Panc1 (cell line): ENCODE results near the gene PARP12. TPM values are rescaled to one million over a fixed set of nuclear protein-coding genes. Genes with fewer than 3 reads are reported as not detected.
A peak's percentile ranks its signal among the peaks of the same experiment; 100 is the strongest.

ENCODE experiments used
- ATAC-seq: fragments of 200-7000 bp; cut with Tn5 transposase; 2 replicates; pipeline ENCODE4 v1.9.1; 2020; ENCODE audit warnings: mild to moderate bottlenecking, moderate library complexity
- BruUV-seq: library from RNA; stranded (reverse); fragments of 400-500 nt; replicated peaks from 2 replicates; lab custom pipeline; 2021; lab: Mats Ljungman, UMichigan
- CTCF ChIA-PET: fragments of 300-600 bp; sonication (Branson Sonifier 250); formaldehyde crosslinking; loops from one replicate; lab custom pipeline; 2022; ENCODE audit warnings: antibody characterized with exemption; lab: Charles Lee
- POLR2A ChIA-PET: fragments of 300-600 bp; sonication (Branson Sonifier 250); formaldehyde crosslinking; loops from one replicate; lab custom pipeline; 2022; ENCODE audit warnings: antibody characterized with exemption; lab: Charles Lee
- DNase-seq: peaks from one replicate; pipeline ENCODE4 v3.0.0-alpha.2; 2010; ENCODE audit warnings: low read depth, low spot score
- H3K27ac ChIP-seq: 2 replicates; pipeline ENCODE4 v1.5.1; 2011; ENCODE audit warnings: mild to moderate bottlenecking, low read length, inconsistent platforms
- H3K27me3 ChIP-seq: fragments of 200-500 bp; sonication (Bioruptor generic); 2 replicates; pipeline ENCODE4 v1.6.0; 2014; ENCODE audit warnings: low read length, inconsistent platforms; ENCODE audit not compliant: control insufficient read depth, insufficient read depth
- H3K36me3 ChIP-seq: fragments of 200-500 bp; sonication (Bioruptor generic); 2 replicates; pipeline ENCODE4 v1.5.1; 2014; ENCODE audit warnings: inconsistent platforms, mild to moderate bottlenecking, low read length, moderate library complexity; ENCODE audit not compliant: control insufficient read depth, insufficient read depth
- H3K4me1 ChIP-seq: 2 replicates; pipeline ENCODE4 v1.5.1; 2011; ENCODE audit warnings: inconsistent platforms, mild to moderate bottlenecking, low read length, moderate library complexity; ENCODE audit not compliant: control insufficient read depth, insufficient read depth
- H3K4me3 ChIP-seq, 2 experiments: 2 replicates each; pipeline ENCODE4 v1.5.1; 2011 to 2012; ENCODE audit warnings: low read depth in 2 of 2, low read length in 2 of 2, mild to moderate bottlenecking in 2 of 2, inconsistent platforms in 1 of 2, moderate library complexity in 1 of 2
- H3K9me3 ChIP-seq: fragments of 200-500 bp; sonication (Bioruptor generic); 2 replicates; pipeline ENCODE4 v1.5.1; 2014; ENCODE audit warnings: low read depth, mild to moderate bottlenecking, inconsistent platforms, low read length, moderate library complexity; ENCODE audit not compliant: control insufficient read depth, insufficient read depth
- CTCF ChIP-seq: fragments of 450-650 bp; IDR thresholded peaks from 2 replicates; pipeline ENCODE4 v1.5.1; 2017; ENCODE audit warnings: mild to moderate bottlenecking
- POLR2AphosphoS5 ChIP-seq: IDR thresholded peaks from 2 replicates; pipeline ENCODE4 v1.6.1; 2012; ENCODE audit warnings: mild to moderate bottlenecking, low read depth, low read length, moderate library complexity
- REST ChIP-seq, 2 experiments: IDR thresholded peaks; 2 replicates each; pipeline ENCODE4 v1.6.1; 2011 to 2012; ENCODE audit warnings: low read depth in 2 of 2, control low read depth in 1 of 2, low read length in 1 of 2, mild to moderate bottlenecking in 1 of 2, moderate library complexity in 1 of 2; ENCODE audit not compliant: insufficient read depth in 1 of 2
- SIN3A ChIP-seq: IDR thresholded peaks from 2 replicates; pipeline ENCODE4 v1.6.1; 2012; ENCODE audit warnings: low read depth, mild to moderate bottlenecking, low read length, moderate library complexity, borderline replicate concordance; ENCODE audit not compliant: insufficient read depth
- TCF7L2 ChIP-seq: IDR thresholded peaks from 2 replicates; pipeline ENCODE4 v1.6.1; 2011; ENCODE audit warnings: mild to moderate bottlenecking, low read depth, low read length, inconsistent platforms
- in situ Hi-C: cut with HindIII; loops from 2 replicates; pipeline ENCODE4 v1.10.0; 2016; ENCODE audit warnings: low sequenced_read_pairs, low pct_unique_long_range_greater_than_20kb
- intact Hi-C: fragments of 100-400 bp; cut with micrococcal nuclease; formaldehyde crosslinking; loops from one replicate; pipeline ENCODE4 v1.10.0; 2022; ENCODE audit not compliant: unreplicated experiment
- total RNA-seq: library from RNA; stranded (reverse); gene quantifications from one replicate; pipeline ENCODE4 v1.2.1, GENCODE V29; 2021; ENCODE audit not compliant: unreplicated experiment

The PARP12 gene
- total RNA-seq, 1 experiment from 2014 or later = 31.7 TPM

GRCh38 chr7:140079121-140079536, 16.4 kb upstream of the PARP12 start:
- Histone ChIP-seq H3K27ac (no peak overlapping the region), H3K27me3 (no peaks in the 10 kb centered on the region), H3K4me1 (no peaks in the 10 kb centered on the region), H3K36me3 (no peaks in the 10 kb centered on the region), H3K9me3 (no peaks in the 10 kb centered on the region), H3K4me3 (no peak overlapping the region)
- intact Hi-C loops = no loop called here
- BruUV-seq = no TSS peak
- ATAC-seq (peak; percentile 83), DNase-seq (no peak)
- in situ Hi-C loops = no loop called here
- ChIA-PET CTCF (interaction anchor here (1.1 kb wide), 1 partner anchor 16 kb away, joined by 3 read pairs; no protein-coding TSS in a partner anchor), POLR2A (no interaction called here)
- TF ChIP-seq TCF7L2 = no peak
- TF ChIP-seq CTCF = peak; percentile 62

GRCh38 chr7:140078392-140078791, 15.6 kb upstream of the PARP12 start:
- in situ Hi-C loops = no loop called here
- ChIA-PET CTCF (no interaction called here), POLR2A (no interaction called here)
- Histone ChIP-seq H3K4me3 (no peak overlapping the region), H3K27me3 (no peaks in the 10 kb centered on the region), H3K9me3 (no peaks in the 10 kb centered on the region), H3K27ac (no peak overlapping the region), H3K36me3 (no peaks in the 10 kb centered on the region), H3K4me1 (no peaks in the 10 kb centered on the region)
- TF ChIP-seq CTCF (no peak), SIN3A (no peak)
- BruUV-seq = no TSS peak
- ATAC-seq (no peak), DNase-seq (no peak)
- intact Hi-C loops = no loop called here

- H3K36me3 ChIP-seq = no peaks in the 10 kb centered on the region
- in situ Hi-C loops = no loop called here
- no peak overlapping the region for H3K4me3 ChIP-seq
- no peak for TF ChIP-seq REST (IDR thresholded peaks at IDR 0.05; ENCODE audit: insufficient read depth in 1 of 2, low read depth in 2 of 2, low read length in 1 of 2)
- TF ChIP-seq CTCF = no peak
- no peak for TF ChIP-seq POLR2AphosphoS5
- TF ChIP-seq TCF7L2 = no peak
- TF ChIP-seq SIN3A = no peak
- intact Hi-C loops = no loop called here
- H3K27ac ChIP-seq = no peak overlapping the region
- no peak for DNase-seq
- no peak for ATAC-seq
- BruUV-seq = no TSS peak
- CTCF ChIA-PET = no interaction called here
- POLR2A ChIA-PET = no interaction called here
- no peaks in the 10 kb centered on the region for H3K4me1 ChIP-seq
- H3K9me3 ChIP-seq = peaks cover 6% of the 10 kb centered on the region; the same call in 1 of the 2 replicates
- no peaks in the 10 kb centered on the region for H3K27me3 ChIP-seq
Observed at GRCh38 chr7:140074780-140075179, 12.0 kb upstream of the PARP12 start.
